Measurements from ENCODE around the gene BAZ1A.

GRCh38 chr14:34804933-34805332 lies 70.2 kb downstream of the BAZ1A start:
- TF ChIP-seq CREB1 (CRISPR knock-in tag; IDR thresholded peaks at IDR 0.05; ENCODE audit: low read depth) (no peak), POLR2AphosphoS5 (IDR thresholded peaks at IDR 0.05; ENCODE audit: low read depth) (no peak), CTCF (conservative IDR thresholded peaks at IDR 0.05; ENCODE audit: low read depth in 2 of 2) (no peak), EZH2 (IDR thresholded peaks at IDR 0.05; ENCODE audit: low read depth, unreplicated experiment) (no peak), ETS1 (IDR thresholded peaks at IDR 0.05) (no peak)
